DMS 273 (cell line): Measurements from ENCODE around the gene SNTG2.

Experiments used
- DNase-seq: peaks from one replicate; lab custom pipeline; 2025; ENCODE audit not compliant: unreplicated experiment; lab: John Stamatoyannopoulos, UW

SNTG2 gene

GRCh38 chr2:1169291-1169949, 218.8 kb downstream of the SNTG2 start:
- DNase-seq, result no peak

DNA sequence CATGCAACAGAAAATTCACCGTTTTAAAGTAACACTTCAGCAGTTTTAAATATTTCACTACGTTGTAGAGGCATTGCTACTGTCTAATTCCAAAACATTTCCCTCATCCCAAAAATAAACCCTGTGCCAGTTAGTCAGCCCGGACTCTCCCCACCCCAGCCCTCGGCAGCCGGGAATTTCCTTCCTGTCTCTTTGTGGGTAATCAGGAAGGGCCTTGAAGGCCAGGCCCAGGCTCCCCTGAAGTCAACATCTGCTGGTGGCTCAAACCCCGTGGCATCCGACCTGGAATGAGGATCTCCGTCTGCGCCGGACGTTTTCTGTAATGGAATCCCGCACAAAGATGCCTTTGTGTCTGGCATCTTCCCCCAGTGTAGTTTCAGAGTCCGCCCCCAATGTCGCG, 219.6 kb downstream of the SNTG2 start:
- no peak for DNase-seq

- no peak for DNase-seq
These were observed 220.1 kb downstream of the SNTG2 start for GRCh38 chr2:1170711-1171110.

DNA sequence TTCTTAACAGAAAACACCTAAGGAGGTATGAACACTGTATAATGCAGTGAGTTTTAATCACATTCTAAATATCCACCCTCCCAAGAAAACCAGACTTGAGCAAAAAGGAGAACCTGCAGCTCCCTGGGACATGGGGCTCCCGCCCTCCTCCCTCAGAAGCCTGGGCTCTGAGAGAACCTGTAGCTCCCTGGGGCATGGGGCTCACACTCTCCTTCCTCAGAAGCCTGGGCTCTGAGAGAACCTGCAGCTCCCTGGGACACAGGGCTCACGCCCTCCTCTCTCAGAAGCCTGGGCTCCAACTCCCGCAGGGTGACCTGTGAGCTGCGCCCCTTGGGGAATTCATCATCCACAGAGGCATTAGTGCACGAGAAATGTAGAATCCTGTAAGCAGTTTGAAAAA, 222.9 kb downstream of the SNTG2 start:
- no peak for DNase-seq

GRCh38 chr2:1181893-1182292, 231.2 kb downstream of the SNTG2 start:
- DNase-seq, result no peak

- no peak for DNase-seq
These were observed 232.7 kb downstream of the SNTG2 start for GRCh38 chr2:1183300-1183699.

DNA sequence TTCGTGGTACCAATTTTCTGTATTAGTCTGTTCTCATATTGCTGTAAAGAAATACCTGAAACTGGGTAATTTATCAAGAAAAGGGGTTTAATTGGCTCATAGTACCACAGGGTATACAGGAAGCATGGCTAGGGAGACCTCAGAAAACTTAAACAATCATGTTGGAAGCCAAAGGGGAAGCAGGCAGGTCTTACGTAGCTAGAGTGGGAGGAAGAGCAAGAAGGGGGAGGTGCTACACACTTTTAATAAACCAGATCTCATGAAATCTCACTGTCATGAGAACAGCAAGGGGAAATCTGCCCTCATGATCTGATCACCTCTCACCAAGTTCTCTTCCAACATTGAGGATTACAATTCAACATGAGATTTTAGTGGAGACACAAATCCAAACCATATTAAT, 235.8 kb downstream of the SNTG2 start:
- no peak for DNase-seq

- DNase-seq, result no peak
These were observed 236.5 kb downstream of the SNTG2 start for GRCh38 chr2:1187189-1187588.

GRCh38 chr2:1192121-1192520, 241.5 kb downstream of the SNTG2 start:
- DNase-seq, result no peak

GRCh38 chr2:1193801-1194200, 243.2 kb downstream of the SNTG2 start:
- DNase-seq, result no peak

DNA sequence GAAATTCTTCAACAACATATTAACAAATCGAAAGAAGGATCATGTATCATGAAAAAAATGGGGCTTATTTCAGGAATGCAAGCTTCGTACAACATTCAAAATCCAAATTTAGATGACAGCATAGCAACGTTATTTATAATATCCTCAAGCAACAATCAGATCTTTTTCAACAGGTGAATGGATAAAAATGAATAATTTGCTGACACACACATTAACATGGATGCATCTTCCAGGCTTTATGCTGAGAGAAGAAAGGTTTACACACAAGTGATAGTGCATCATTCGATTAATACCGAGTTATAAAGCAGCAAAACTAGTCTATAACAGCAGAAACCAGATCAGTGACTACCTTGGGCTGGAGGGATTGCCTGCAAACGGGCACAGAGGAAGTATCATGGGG, 253.1 kb downstream of the SNTG2 start:
- no peak for DNase-seq

GRCh38 chr2:1205853-1206252, 255.2 kb downstream of the SNTG2 start:
- DNase-seq, result no peak

GRCh38 chr2:1207962-1208510, 257.4 kb downstream of the SNTG2 start:
- DNase-seq, result no peak

DNA sequence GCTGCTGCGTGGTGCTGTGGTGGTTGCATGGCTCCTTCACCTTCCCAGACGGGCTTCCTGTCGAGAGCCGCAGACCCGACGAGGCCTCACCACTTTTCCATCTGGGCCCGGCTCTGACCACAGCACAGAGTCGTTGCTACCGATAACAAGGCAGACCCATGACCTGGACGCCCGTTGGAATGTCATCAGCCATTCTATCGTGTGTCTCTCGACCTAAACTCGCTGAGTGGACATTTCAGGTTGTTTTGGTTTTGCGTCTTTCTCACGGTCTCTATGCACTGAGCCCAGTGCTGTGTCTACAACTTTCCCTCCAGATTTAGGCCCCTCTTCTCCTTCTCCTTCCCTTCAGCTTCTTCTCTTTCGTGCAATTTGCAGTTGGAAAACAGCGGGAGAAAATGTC, 257.9 kb downstream of the SNTG2 start:
- no peak for DNase-seq

- no peak for DNase-seq
These were observed 258.6 kb downstream of the SNTG2 start for GRCh38 chr2:1209246-1209645.

GRCh38 chr2:1209761-1210160, 259.1 kb downstream of the SNTG2 start:
- DNase-seq, result no peak

- DNase-seq, result no peak
These were observed 259.7 kb downstream of the SNTG2 start for GRCh38 chr2:1210352-1210751.

- DNase-seq, result no peak
These were observed 269.4 kb downstream of the SNTG2 start for GRCh38 chr2:1219901-1220573.

- DNase-seq, result no peak
These were observed 271.4 kb downstream of the SNTG2 start for GRCh38 chr2:1222056-1222455.

DNA sequence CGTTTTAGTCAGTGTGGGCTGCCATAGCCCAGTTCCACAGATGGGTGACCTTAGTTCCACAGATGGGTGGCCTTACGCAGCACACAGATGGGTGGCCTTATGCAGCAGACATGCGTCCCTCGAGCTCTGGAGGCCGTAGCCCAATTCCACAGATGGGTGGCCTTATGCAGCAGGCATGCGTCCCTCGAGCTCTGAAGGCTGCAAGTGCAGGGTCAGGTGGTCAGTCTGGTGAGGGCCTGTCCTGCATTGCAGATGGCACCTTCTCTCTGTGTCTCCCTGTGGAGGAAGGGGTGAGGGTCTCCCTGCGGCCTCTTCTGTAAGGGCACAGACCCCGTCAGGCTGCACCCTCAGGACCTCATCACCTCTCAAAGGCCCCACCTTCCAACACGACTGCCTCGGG, 273.1 kb downstream of the SNTG2 start:
- no peak for DNase-seq

GRCh38 chr2:1224901-1225300, 274.3 kb downstream of the SNTG2 start:
- DNase-seq, result no peak

DNA sequence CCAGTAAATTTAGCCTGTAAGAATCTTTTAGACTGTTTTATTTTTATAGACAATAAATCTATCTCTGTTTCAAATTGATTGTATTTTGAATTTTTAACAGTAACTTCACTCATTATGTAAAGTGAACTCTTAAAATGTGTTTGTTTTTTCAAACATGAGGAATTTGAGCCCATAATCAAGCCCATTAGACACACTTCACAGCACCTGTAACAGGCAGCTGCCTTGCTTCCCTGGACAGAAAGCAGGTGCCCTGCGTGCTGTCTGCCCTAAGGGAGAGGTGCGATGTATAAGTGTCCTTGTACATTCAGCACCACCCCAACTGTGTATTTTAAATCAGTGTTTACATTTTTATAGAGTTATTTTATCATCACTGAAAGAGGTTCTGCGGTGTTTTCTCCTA, 276.1 kb downstream of the SNTG2 start:
- DNase-seq, result no peak
